ENCODE data around the gene MVD. TPM values are rescaled to one million over a fixed set of nuclear protein-coding genes. Genes with fewer than 3 reads are reported as not detected.

Gene MVD
- total and polyA plus RNA-seq, 2 of the 13 experiments (the other 11 are each of a cell fraction or from before 2014, with no cell fraction given) = 28.1 to 187 TPM

- TF ChIP-seq, protein P1, sequence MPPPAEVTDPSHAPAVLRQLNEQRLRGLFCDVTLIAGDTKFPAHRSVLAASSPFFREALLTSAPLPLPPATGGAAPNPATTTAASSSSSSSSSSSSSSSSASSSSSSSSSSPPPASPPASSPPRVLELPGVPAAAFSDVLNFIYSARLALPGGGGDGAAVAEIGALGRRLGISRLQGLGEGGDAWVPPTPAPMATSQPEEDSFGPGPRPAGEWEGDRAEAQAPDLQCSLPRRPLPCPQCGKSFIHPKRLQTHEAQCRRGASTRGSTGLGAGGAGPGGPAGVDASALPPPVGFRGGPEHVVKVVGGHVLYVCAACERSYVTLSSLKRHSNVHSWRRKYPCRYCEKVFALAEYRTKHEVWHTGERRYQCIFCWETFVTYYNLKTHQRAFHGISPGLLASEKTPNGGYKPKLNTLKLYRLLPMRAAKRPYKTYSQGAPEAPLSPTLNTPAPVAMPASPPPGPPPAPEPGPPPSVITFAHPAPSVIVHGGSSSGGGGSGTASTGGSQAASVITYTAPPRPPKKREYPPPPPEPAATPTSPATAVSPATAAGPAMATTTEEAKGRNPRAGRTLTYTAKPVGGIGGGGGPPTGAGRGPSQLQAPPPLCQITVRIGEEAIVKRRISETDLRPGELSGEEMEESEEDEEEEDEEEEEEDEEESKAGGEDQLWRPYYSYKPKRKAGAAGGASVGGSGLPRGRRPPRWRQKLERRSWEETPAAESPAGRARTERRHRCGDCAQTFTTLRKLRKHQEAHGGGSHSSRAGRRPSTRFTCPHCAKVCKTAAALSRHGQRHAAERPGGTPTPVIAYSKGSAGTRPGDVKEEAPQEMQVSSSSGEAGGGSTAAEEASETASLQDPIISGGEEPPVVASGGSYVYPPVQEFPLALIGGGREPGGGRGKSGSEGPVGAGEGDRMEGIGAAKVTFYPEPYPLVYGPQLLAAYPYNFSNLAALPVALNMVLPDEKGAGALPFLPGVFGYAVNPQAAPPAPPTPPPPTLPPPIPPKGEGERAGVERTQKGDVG (CRISPR knock-in tag; IDR thresholded peaks at IDR 0.05; ENCODE audit: borderline replicate concordance) = 0 out of 2 replicates have a peak, but pooled peaks have one; percentile 28
- TF ChIP-seq ZFP62 (CRISPR knock-in tag; IDR thresholded peaks at IDR 0.05) (no peak), ZNF383 (CRISPR knock-in tag; IDR thresholded peaks at IDR 0.05; ENCODE audit: borderline replicate concordance) (peak; percentile 71; the same call in 1 of the 2 replicates), STAG1 (CRISPR knock-in tag; IDR thresholded peaks at IDR 0.05) (no peak), RELA (CRISPR knock-in tag; IDR thresholded peaks at IDR 0.05) (peak; percentile 82), KLF16 (CRISPR knock-in tag; IDR thresholded peaks at IDR 0.05) (peak in 1 of 2 experiments; percentile 96; a peak in 2 of 4 replicates), ZNF407 (CRISPR knock-in tag; IDR thresholded peaks at IDR 0.05; ENCODE audit: not compliant biosample characterization) (peak; percentile 66), ZBTB7B (CRISPR knock-in tag; IDR thresholded peaks at IDR 0.05) (peak; percentile 47), NFIB (CRISPR knock-in tag; IDR thresholded peaks at IDR 0.05; ENCODE audit: borderline replicate concordance) (no peak), ZNF83 (CRISPR knock-in tag; IDR thresholded peaks at IDR 0.05; ENCODE audit: borderline replicate concordance) (0 out of 2 replicates have a peak, but pooled peaks have one; percentile 48), ZNF329 (CRISPR knock-in tag; IDR thresholded peaks at IDR 0.05; ENCODE audit: low read depth) (peak; percentile 74), ZNF562 (CRISPR knock-in tag; IDR thresholded peaks at IDR 0.05; ENCODE audit: borderline replicate concordance) (no peak)
- TF ChIP-seq, protein P2, sequence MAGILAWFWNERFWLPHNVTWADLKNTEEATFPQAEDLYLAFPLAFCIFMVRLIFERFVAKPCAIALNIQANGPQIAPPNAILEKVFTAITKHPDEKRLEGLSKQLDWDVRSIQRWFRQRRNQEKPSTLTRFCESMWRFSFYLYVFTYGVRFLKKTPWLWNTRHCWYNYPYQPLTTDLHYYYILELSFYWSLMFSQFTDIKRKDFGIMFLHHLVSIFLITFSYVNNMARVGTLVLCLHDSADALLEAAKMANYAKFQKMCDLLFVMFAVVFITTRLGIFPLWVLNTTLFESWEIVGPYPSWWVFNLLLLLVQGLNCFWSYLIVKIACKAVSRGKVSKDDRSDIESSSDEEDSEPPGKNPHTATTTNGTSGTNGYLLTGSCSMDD (CRISPR knock-in tag; IDR thresholded peaks at IDR 0.05) = peak; percentile 71; the same call in 1 of the 2 replicates
- TF ChIP-seq, protein P3, sequence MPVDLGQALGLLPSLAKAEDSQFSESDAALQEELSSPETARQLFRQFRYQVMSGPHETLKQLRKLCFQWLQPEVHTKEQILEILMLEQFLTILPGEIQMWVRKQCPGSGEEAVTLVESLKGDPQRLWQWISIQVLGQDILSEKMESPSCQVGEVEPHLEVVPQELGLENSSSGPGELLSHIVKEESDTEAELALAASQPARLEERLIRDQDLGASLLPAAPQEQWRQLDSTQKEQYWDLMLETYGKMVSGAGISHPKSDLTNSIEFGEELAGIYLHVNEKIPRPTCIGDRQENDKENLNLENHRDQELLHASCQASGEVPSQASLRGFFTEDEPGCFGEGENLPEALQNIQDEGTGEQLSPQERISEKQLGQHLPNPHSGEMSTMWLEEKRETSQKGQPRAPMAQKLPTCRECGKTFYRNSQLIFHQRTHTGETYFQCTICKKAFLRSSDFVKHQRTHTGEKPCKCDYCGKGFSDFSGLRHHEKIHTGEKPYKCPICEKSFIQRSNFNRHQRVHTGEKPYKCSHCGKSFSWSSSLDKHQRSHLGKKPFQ (CRISPR knock-in tag; IDR thresholded peaks at IDR 0.05; ENCODE audit: insufficient replicate concordance) = no peak
Measured at GRCh38 chr16:88706229-88706964, 43.5 kb upstream of the MVD start, which contains the start of the genes CTU2 and RNF166 (continued).

Data from HepG2 (cell line).